ENCODE data around the gene KRTAP5-6.
"Not testable (repeated sequence)": the region's sequence is repeated elsewhere in the genome, so short reads cannot be mapped to it uniquely, and the experiment has no call there.

Gene KRTAP5-6

DNA sequence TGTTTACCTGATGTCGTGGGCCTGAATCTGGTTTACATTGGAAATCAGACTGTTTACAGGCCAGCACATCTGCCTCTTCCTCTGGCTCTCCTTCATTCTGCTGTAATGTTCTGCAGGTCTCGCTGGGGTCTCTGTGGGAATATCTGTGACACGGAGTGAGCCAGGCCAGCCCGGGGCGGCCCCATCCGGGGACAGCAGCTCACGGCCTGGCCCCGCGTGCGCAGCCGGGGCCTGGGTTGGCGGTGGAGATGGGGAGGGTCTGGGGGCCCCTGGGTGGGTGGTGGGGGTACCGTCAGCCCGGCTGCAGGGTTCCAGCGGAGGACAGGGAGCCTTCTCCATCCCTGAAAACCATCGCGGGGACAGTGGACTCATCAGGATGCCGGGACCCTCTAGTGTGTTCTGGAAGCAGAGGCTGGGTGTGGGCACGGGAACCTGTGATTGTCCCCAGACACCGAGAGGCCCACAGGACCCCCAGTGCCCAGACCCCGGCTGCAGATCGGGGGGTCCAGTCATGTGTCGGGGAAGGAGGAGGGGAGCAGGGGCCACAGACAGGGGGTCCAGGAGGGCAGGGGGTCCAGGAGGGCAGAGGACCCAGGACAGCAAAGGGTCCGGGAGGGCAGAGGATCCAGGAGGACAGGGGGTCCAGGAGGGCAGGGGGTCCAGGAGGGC is 13.0 kb upstream of the KRTAP5-6 start:
- not testable (repeated sequence) for DNase-seq (ENCODE audit: low spot score)

DNA sequence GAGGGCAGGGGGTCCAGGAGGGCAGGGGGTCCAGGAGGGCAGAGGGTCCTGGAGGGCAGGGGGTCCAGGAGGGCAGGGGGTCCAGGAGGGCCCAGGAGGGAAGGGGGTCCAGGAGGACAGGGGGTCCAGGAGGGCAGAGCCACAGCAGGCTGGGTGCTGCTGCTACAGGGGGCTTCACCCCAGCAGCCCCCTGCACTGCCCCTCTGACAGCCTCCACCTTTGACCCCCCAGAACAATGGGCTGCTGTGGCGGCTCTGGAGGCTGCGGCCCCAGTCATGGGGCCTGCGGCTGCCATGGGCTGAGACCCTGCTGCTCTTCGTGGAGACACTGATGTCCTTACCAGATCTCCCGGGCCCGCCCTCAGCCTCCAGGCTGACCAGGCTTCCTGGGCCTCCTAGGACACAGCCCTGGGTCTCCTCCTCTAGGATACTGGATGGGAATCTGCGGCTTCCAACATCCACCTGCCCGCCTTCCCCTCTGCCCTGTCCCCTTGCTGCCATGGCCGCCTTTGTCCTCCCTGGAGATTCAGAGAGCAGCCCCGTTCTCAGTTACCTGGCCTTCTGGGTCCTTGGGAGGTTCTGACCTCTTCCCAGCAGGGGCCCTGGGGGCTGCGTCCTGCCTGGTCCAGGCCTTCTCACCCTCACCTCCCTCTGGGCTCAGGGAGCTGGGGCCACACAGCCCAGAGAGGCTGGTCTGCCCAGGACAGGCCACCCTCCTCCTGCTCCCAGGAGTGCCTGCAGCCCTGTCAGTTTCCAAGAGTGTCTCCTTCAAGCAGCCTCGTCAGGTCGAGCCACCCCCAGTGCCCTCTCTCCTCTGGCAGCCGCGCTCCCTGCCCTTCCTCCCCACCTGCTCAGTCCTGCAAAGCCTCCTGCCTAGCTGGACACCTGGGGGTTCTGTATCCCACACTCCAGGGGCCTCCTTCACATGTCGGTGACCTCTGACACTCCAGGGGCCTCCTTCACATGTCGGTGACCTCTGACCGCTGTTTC is 11.8 kb upstream of the KRTAP5-6 start:
- DNase-seq (ENCODE audit: low spot score), result not testable (repeated sequence)

DNA sequence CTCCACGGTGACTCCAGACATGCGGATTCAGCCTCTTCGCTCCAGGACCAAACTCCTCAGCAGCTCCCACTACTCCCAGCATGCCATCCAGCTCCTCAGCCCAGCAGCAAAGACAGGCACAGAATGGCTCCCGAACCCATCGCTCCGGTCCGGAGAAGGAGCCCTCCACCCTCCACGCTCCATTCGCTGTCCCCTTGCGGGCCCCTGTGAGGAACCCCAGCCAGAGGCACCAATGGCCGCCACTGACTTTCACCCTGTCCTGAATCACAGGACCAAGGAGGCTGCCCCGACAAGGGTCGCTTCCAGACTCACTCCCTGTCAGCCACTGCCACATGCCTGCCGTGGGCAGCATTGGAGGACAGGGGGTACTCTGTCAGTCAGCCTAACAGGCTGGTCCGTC is 10.8 kb upstream of the KRTAP5-6 start:
- DNase-seq (ENCODE audit: low spot score), result not testable (repeated sequence)

DNA sequence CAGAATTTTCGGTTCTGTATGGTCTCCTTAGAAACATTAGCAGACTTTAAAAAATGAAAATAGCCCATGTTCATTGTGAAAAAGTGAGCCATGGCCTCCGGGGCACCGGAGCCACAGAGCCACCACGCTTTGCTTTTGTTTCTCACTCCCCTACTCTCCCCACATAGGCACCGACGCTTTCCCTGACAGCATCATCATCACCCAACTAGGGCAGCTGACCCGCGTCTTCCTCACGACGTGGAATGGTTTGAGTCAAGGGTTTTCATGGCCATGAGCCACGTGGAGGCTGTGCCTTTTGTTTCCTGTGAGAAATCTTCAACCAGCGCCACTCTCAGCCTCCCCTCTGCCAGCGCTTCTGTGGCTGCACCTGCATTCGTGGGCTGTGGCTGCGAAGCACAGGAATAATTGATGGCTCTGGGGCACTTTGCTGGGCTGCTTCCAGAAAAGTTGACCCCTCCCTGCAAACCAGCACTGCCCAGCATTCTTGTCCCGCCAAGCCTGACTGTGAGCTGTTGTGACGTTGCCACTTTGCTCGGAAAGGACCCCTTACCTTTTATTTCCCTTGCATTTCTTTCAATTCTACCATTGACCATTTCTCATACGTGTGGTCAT is 8.6 kb upstream of the KRTAP5-6 start:
- not testable (repeated sequence) for DNase-seq (ENCODE audit: low spot score)

DNA sequence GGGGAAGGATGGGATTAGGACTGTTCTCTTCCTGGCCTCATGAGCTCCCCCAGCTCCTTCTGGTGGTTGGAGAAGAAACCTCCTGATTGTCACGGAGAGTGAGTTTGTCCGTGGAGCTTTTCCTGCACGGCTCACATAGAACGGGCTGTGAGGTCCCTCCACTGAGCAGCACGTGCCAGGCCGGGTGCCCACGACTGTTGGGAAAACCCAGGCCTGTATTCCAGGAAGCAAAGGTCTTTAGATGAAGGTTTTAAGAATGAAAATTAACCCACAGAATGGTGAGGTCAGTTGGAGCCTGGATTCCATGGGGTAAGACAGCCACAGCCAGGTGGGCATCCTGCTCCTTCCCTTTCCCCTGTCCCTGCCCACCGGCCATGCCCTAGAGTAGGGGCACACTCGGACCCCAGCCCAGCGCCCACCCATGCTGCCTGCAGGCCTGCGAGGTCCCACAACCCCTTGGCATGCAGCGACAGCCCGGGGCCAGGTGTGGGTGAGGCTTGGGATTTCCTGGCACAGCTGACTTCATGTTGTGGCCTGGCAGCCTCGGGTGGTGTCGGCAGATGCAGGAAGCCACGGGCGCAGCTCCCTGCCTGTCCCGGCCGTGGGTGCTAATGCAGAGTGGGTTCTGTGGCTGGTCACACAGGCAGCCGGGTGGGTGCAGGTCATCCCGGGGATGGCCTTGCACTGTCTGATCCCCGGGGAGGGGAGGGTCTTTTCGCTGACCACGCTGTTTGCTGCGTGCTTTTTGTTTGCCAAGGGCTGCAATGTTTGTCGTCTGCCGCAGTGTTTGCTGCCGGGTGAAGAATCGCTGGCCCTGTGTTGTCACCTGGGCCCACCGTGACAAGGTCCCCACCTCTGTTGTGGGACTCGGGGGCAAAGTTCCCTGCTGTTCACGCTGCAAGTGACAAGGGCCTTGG is 7.5 kb upstream of the KRTAP5-6 start:
- peak; percentile 54 for DNase-seq (ENCODE audit: low spot score)

DNA sequence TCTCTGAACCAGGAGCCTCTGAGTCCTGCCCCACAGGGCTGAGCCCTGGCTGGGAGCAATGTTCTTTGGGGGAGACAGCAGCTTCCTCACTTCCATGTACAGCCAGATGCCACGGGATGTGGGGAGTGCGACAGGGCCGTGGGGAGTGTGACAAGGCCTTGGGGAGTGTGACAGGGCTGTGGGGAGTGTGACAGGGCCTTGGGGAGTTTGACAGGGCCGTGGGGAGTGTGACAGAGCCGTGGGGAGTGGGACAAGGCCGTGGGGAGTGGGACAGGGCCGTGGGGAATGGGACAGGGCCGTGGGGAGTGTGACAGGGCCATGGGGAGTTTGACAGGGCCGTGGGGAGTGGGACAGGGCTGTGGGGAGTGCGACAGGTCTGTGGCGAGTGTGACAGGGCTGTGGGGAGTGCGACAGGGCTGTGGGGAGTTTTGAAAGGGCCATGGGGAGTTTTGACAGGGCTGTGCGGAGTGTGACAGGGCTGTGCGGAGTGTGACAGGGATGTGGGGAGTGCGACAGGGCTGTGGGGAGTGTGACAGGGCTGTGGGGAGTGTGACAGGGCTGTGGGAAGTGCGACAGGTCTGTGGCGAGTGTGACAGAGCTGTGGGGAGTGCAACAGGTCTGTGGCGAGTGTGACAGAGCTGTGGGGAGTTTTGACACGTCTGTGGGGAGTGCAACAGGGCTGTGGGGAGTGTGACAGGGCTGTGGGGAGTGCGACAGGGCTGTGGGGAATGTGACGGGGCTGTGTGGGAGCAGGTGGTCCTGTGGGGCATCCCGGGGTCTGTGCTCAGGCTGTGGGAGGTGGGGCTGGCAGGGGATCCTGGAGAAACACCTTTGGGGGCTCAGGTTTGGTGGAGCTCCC is 6.6 kb upstream of the KRTAP5-6 start:
- no peak for DNase-seq (ENCODE audit: low spot score)

DNA sequence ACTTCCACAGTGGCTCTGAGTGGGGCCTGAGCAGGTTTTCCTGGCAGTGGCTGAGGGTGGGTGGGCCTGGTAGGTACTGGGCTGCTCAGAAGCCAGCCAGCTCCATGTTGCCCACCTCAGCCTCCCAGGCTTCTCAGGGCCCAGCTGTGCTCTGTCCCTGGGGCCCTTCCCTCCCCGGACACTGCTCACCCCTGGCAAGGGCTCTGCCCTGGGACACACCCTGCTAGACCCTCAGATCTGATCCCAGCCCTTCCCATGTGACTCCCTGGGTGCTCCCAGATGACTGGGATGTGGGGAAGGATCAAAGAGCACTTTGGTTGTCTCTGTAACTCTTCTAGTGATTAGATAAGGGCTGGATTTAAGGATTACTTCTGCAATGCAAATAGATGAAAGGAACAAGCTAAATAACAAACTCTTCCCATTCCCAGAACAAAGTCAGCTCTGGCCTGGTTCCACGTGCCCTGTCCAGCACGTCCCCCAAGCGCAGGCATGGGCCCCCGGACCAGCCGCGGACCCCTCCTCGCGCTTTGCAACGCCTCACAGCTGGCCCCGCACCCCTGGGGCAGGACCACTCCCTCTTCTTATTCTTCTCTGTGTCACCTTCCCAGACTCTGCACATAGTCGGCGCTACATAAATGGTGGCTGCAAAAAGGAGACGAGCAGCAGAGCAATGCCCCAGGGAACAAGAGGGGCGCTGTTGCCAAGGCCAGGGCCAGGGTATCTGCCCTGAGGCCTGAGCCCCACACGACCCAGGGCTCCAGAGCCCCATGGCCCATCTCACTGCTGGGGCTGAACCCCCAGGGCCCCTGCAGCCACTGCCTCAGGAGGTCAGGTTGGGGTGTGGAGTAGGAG is 5.7 kb upstream of the KRTAP5-6 start:
- DNase-seq (ENCODE audit: low spot score), result peak; percentile 60

DNA sequence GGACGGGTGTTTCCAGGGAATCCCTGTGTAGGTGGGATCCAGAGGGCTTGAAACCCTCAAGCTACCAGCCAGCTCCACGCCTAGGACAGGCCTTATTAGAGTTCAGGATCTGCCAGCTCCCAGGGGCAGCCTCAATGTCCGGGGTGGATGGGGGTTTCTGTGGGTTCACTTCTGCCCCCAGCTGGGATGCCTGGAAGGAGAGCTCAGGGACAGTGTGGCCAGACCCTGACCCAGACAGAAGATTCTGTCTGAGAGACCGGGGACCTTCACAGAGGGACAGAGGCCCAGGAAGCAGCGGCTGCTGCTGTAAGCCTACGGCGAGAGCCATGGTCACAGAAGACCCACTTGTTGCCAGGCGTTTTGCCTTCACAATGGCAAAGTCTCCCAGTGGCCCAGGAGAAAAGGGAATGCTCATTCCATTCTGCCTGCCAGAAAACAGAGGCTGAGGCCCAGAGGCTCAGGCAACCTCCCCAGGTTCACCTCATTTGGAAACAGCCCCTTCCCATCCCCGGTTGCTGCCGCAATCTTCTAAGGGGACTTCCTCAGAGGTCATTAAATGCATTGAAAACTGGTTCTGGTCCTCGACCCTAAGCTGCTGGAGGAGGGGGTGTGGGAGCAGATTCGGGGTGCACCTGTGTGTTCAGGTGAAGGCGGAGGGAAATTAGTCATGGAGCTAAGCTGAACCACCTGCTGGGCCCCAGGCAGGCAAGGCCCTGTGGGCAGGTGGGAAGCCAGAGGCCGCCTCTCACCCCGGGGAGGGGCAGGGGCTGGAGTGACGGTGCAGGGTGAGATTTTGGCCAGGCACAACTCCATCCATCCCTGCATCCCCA is 4.9 kb upstream of the KRTAP5-6 start:
- DNase-seq (ENCODE audit: low spot score), result no peak

DNA sequence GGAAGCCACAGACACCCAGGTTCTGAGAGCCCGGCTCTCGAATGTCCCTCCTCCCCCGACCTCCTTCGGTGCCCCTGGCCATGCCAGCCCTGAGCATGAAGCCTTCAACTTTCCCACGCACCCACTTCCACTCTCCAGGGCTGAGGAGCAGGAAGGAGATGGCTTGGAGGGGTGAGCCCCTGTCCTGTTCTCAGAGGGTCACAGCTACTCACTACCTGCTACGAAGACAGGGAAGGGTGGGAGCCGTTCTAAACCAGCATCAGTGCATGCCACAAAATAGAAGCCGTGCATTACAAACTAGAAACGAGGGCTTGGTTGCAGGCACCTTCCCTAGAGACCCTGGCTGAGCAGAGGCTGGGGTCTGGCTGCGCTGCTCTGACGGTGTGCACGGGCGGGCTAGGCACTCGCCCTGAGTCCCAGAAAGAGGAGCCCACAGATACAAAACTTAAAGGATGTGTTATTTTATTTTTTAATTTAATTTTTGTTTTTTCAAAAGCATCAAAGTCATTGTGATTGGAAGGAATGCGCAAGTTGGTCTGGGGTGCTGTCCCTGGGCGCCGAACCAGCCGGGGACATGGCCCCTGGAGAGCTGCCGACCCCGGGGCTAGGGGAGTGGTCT is 4.2 kb upstream of the KRTAP5-6 start:
- DNase-seq (ENCODE audit: low spot score), result no peak

DNA sequence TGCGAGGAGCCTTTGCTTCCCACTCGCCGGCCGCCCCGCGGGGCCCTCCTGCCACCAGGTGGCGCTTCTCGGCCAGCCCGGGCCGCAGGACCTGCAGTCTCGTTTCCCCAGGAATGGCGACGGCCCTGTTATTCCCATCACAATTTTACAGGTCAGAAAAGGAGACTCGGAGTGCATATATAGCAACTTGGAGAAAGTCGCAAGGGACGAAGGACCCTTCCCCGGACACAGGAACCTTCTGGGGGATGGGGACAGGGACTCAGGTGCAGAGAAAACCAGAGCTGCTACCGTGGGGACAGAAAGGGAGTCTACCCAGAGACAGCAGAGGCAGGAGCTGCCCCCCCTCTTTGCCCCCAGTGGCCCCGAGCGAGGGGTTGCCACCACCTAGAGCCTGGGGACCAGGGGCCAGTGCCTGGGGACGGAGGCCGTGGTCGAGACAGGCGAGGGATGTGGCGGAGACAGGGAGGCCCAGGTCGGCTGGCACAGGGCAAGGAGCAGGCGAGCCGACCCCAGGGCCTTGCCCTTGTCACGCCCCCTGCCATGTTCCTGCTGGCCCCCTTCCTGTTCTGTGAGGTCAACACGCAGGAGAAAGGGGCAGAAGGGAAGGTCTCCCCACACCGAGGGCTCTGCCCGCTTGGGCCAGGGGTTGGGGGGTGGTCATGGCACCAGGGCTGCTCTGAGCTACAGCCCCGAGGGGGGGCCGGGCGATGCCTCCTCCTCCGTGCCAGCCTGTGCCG is 3.5 kb upstream of the KRTAP5-6 start:
- peak; percentile 68 for DNase-seq (ENCODE audit: low spot score)

DNA sequence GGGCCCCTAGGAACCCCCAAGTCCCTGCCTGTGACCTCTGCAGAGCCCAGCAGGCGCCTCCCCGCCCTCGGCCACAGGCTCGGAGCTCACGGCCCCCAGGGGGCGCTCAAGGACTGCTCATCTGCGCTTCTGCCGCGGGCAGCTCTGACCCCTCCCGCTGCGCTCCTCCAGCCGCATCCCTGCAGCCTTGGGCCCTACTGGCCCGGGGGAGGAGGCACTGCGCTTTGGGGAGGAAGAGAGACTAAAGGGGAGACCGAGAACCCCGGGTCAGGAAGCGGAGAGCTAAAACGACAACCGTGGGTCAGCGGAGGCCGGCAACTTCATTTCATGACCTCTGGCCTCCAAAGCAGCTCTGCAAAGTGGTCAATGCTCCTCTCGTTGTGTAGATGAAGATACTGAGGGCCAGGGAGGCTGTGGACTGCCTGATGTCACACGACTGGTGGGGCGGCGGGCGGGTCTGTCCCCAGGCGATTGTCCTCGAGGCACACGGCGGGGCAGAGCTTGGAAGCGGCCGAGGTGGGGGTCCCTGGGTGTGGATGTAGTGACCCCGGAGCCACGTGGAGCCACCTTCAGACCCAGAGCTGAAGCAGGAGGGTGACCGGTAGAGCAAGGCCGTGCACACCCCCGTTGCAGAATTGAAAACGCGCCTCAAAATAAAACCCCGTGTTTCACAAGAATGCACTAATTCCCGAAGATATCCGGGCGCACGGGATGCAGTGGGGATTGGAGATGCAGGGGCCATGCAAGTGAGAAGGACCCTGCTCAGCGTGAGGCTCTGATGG is 2.7 kb upstream of the KRTAP5-6 start:
- peak; percentile 76 for DNase-seq (ENCODE audit: low spot score)

DNA sequence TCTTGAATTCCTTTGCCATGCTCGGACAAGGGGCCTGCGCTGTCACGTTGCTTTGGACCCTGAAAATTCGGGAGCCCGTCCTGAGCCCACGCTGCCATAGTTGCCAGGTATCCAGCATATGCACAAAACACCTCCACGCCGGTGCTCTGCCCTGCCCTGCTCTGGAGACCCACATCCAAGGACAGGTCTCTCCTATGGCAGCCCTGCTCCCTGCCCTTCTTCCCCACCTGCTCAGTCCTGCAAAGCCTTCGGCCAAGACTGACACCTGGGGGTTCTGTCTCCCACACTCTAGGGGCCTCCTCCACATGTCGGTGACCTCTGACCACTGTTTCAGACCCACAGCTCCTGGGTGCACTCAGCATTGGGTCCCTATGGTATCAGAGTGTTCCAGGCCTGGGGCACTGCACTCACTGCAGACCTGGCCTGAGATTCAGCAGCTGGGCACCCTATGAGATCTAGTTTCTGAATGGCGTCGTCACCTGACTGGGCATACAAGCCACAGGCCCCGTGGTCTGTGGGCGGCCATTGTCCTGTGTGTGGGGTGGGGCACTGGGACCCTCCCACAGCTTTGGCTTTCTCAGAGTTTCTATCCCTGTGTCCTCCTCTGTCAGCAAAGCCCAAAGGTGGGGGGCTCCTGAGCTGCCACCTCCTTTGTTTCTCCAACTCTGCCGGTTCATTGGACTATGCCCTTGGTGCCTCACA is 2.0 kb upstream of the KRTAP5-6 start:
- DNase-seq (ENCODE audit: low spot score), result no peak

DNA sequence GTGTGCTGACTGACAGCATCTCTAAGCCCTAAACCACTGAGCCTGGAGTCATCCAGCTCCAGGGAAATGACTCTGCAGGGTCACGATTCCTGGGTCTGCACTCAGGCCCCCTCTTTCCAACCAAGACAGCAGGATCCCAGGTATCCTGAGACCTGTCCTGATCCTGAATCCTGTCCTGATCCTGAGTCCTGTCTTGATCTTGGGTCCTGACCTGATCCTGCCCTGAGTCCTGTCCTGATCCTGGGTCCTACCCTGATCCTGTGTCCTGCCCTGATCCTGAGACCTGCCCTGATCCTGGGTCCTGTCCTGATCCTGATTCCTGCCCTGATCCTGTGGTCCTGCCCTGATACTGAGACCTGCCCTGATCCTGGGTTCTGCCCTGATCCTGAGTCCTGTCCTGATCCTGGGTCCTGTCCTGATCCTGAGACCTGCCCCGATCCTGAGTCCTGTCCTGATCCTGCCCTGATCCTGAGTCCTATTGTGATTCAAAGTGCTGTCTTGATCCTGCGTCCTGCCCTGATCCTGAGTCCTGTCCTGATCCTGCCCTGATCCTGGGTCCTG is 1.4 kb upstream of the KRTAP5-6 start:
- no peak for DNase-seq (ENCODE audit: low spot score)

DNA sequence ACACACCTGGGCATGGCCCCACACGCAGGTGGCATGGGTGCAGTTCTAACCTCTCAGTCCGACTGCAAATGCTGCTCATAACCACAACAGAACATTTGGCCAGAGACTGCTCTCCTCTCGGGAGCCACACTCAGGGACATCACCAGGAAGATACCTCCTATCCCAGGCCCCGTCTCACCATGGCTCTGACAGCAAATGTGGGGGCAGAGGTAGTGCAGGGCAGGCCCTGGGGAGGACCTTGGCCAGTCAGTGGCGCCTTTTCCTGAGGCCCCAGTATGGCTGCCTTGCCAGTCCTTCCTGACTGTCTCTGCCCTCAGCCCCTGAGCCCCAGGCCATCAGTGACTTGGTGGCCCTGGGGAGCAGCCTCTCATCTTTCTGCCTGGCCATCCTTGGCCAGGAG is 2.8 kb downstream of the KRTAP5-6 start:
- DNase-seq (ENCODE audit: low spot score), result no peak

DNA sequence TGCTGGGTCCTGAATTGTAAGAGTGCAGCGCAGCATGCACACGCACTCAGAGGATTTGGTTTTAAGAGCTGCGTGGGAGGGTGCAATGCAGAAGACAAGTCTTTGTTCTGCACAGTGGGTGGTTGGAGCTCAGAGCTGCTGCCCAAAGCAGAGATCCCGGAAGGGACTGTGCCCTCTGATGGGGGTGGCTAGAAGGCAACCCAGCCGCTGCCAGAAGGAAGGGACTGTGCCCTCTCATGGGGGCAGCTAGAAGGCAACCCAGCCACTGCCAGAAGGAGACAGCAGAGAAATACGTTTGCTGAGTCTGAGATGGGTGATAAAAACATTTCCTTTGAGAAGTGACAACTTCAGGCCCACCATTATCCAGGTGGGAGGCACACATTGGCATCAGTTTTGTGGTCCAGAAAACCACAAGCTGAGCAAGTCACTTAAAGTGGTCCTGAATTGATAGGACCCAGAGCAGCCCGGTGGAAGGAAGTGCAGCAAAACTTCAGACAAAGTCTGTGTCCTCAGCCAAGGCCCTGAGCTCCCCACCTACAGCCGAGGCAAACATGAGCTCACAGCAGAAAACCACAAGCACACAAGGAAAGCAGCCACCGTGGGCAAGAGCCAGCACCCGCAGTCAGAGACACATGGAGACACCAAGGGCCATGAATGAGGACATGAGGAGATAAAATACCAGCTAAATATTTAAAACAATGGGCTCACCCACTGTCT is 4.3 kb downstream of the KRTAP5-6 start:
- no peak for DNase-seq (ENCODE audit: low spot score)

Data from HuH-7.5 (cell line).